HG02571 (cell line): ENCODE data around the gene RAET1G.

Experiments
- ATAC-seq: cut with Tn5 transposase; IDR thresholded peaks from one replicate; pipeline ENCODE4 v1.9.1; 2021; ENCODE audit warnings: mild to moderate bottlenecking, moderate library complexity; ENCODE audit not compliant: unreplicated experiment

The RAET1G gene

GRCh38 chr6:149869275-149869892 lies 53.5 kb downstream of the RAET1G start:
- no peak for ATAC-seq

GRCh38 chr6:149867876-149868640 lies 54.9 kb downstream of the RAET1G start:
- no peak for ATAC-seq
